WTC11 (cell line): Measurements from ENCODE around the gene CD4.

Source experiments
- CTCF ChIP-seq: fragments of 200-600 bp; IDR thresholded peaks from 2 replicates; pipeline ENCODE4 v1.8.0; 2022; ENCODE audit warnings: antibody characterized with exemption
- ZNF138 ChIP-seq: sonication (generic); formaldehyde crosslinking; conservative IDR thresholded peaks from 2 replicates; pipeline ENCODE4 v1.8.1; 2022; ENCODE audit warnings: mild to moderate bottlenecking, moderate library complexity, missing genetic modification reagents

GRCh38 chr12:6757028-6757690, 32.2 kb upstream of the CD4 start:
- TF ChIP-seq ZNF138 = no peak
- no peak for TF ChIP-seq CTCF
